ENCODE data around the gene MORC1. TPM values are rescaled to one million over a fixed set of nuclear protein-coding genes. Genes with fewer than 3 reads are reported as not detected.

The MORC1 gene
- total RNA-seq, 1 donor from 2014 or later: not detected

GRCh38 chr3:108936924-108937689, 180.8 kb downstream of the MORC1 start:
- no peaks in the 10 kb centered on the region for H3K4me1 Mint-ChIP-seq (ENCODE audit: low read depth)
- H3K27me3 Mint-ChIP-seq (ENCODE audit: low read depth): peaks cover 2% of the 10 kb centered on the region
- H3K9me3 Mint-ChIP-seq (ENCODE audit: low read depth): peaks cover 3% of the 10 kb centered on the region
- H3K27ac Mint-ChIP-seq (ENCODE audit: unreplicated experiment): no peak overlapping the region
- H3K4me3 Mint-ChIP-seq (ENCODE audit: unreplicated experiment): no peak overlapping the region
- no peaks in the 10 kb centered on the region for H3K36me3 Mint-ChIP-seq (ENCODE audit: low read depth)
- TF ChIP-seq, protein P1, sequence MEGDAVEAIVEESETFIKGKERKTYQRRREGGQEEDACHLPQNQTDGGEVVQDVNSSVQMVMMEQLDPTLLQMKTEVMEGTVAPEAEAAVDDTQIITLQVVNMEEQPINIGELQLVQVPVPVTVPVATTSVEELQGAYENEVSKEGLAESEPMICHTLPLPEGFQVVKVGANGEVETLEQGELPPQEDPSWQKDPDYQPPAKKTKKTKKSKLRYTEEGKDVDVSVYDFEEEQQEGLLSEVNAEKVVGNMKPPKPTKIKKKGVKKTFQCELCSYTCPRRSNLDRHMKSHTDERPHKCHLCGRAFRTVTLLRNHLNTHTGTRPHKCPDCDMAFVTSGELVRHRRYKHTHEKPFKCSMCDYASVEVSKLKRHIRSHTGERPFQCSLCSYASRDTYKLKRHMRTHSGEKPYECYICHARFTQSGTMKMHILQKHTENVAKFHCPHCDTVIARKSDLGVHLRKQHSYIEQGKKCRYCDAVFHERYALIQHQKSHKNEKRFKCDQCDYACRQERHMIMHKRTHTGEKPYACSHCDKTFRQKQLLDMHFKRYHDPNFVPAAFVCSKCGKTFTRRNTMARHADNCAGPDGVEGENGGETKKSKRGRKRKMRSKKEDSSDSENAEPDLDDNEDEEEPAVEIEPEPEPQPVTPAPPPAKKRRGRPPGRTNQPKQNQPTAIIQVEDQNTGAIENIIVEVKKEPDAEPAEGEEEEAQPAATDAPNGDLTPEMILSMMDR (IDR thresholded peaks at IDR 0.05): no peak
- no peak for DNase-seq (ENCODE audit: low spot score)

DNA sequence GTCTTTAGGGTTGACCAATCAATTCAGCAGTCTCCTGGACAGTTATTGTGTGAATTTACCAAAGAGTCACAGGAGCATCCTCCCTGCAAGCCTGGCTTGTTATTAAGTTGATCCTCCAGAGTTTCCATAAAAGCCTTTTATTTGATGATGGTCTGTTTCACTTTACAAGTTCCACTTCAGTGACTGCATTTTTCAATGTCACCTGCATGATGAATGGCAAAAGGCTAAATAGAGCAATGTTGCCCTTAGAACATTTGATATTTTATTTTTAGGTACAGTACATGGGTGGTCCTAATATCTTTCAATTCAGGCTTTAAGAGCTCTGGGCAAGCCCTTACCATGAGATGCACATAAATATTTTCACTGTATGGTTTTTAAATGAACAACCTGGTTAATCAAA, 186.9 kb downstream of the MORC1 start:
- TF ChIP-seq, protein P1 (IDR thresholded peaks at IDR 0.05): no peak
- peaks cover 23% of the 10 kb centered on the region for H3K27me3 Mint-ChIP-seq (ENCODE audit: low read depth)
- DNase-seq (ENCODE audit: low spot score): no peak
- H3K9me3 Mint-ChIP-seq (ENCODE audit: low read depth): peaks cover 16% of the 10 kb centered on the region
- H3K36me3 Mint-ChIP-seq (ENCODE audit: low read depth): peaks cover 2% of the 10 kb centered on the region
- H3K4me1 Mint-ChIP-seq (ENCODE audit: low read depth): no peaks in the 10 kb centered on the region
- H3K4me3 Mint-ChIP-seq (ENCODE audit: unreplicated experiment): no peak overlapping the region
- no peak overlapping the region for H3K27ac Mint-ChIP-seq (ENCODE audit: unreplicated experiment)

DNA sequence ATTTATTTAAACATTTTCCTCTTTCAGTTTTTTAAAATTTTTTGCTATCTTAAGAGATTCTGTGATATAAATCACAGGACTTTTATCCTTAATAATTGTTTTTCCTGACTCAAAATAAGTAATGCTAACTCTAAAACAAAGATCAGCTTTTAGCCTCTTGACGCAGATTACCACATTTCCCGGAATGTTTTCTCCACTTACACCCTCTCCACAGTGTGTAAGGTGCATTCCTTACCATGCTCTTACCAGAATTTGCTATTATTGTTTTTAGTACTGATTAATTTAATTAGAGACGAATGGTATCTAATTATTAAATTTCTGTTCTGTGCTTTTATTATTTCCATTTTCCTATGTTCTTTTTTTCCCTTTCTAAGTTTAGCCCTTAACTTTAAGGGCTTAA, 199.1 kb downstream of the MORC1 start:
- no peaks in the 10 kb centered on the region for H3K4me1 Mint-ChIP-seq (ENCODE audit: low read depth)
- peaks cover 51% of the 10 kb centered on the region for H3K27me3 Mint-ChIP-seq (ENCODE audit: low read depth)
- H3K36me3 Mint-ChIP-seq (ENCODE audit: low read depth): peaks cover 2% of the 10 kb centered on the region
- DNase-seq (ENCODE audit: low spot score): no peak
- TF ChIP-seq, protein P1 (IDR thresholded peaks at IDR 0.05): no peak
- no peak overlapping the region for H3K4me3 Mint-ChIP-seq (ENCODE audit: unreplicated experiment)
- H3K27ac Mint-ChIP-seq (ENCODE audit: unreplicated experiment): no peak overlapping the region
- peaks cover 10% of the 10 kb centered on the region for H3K9me3 Mint-ChIP-seq (ENCODE audit: low read depth)

DNA sequence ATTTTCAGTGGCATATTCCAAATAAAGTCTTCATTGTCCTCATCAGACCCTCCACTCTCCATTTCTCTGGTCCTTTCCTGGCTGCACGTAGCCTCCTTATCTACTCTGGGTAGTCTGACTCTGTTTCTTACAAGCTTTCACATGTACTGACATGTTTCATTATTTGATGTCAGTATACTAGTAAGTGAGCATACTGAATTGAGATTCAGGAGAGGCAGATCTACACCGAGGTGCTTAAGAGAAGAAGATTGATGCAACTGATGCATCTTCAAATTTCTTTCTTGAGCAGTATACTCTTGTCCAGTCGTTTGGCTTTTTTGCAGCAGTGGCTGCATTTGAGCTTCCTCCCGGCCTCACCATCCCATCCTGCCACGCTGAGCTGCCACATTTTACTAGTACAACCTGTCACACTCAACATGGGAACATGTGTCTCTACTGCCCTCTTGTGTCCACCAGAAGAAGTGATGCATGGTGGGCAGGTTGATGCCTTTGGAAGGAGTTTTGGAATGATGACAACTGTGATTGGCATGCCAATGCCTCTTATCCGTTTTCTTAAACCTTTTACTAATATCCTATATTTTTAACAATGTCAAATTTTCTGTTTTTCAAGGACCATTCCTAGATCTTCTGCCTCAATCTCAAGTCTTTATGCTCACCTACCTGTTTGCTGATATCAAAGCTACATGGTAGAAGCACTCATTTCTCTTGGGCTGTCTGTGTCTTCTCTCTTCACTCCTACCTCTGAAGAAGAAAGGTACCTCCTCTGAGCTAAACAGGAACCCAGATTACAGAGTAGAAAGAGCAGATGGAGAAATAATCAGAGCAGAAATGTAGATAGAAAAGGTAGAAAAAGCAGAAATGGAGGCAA, 202.9 kb downstream of the MORC1 start:
- Mint-ChIP-seq H3K4me3 (ENCODE audit: unreplicated experiment) (no peak overlapping the region), H3K4me1 (ENCODE audit: low read depth) (no peaks in the 10 kb centered on the region), H3K27me3 (ENCODE audit: low read depth) (peaks cover 41% of the 10 kb centered on the region), H3K27ac (ENCODE audit: unreplicated experiment) (no peak overlapping the region), H3K9me3 (ENCODE audit: low read depth) (no peaks in the 10 kb centered on the region), H3K36me3 (ENCODE audit: low read depth) (no peaks in the 10 kb centered on the region)
- TF ChIP-seq, protein P1 (IDR thresholded peaks at IDR 0.05): peak; percentile 96
- DNase-seq (ENCODE audit: low spot score): no peak

GRCh38 chr3:108909799-108910198, 208.1 kb downstream of the MORC1 start:
- Mint-ChIP-seq H3K27me3 (ENCODE audit: low read depth) (peaks cover 20% of the 10 kb centered on the region), H3K4me1 (ENCODE audit: low read depth) (no peaks in the 10 kb centered on the region), H3K9me3 (ENCODE audit: low read depth) (no peaks in the 10 kb centered on the region), H3K36me3 (ENCODE audit: low read depth) (no peaks in the 10 kb centered on the region), H3K4me3 (ENCODE audit: unreplicated experiment) (no peak overlapping the region), H3K27ac (ENCODE audit: unreplicated experiment) (no peak overlapping the region)
- TF ChIP-seq, protein P1 (IDR thresholded peaks at IDR 0.05): no peak
- no peak for DNase-seq (ENCODE audit: low spot score)

Data from chondrocyte (in vitro differentiated cells).